Right lobe of liver (tissue), 6 donors: Measurements from ENCODE around the gene WNT9B. TPM values are rescaled to one million over a fixed set of nuclear protein-coding genes. Genes with fewer than 3 reads are reported as not detected.

Experiments used
- ATAC-seq, 4 donors: fragments of 200-7000 bp; cut with Tn5 transposase; one replicate each; pipeline ENCODE4 v1.9.1; 2020; ENCODE audit warnings: mild to moderate bottlenecking in 4 of 4, moderate library complexity in 4 of 4
- DNase-seq, 3 donors: peaks; one replicate each; pipeline ENCODE4 v3.0.0-alpha.2; 2020
- H3K27ac ChIP-seq, 3 donors: fragments of 200-600 bp; one replicate each; pipeline ENCODE4 v1.8.0; 2022
- H3K27me3 ChIP-seq, 2 donors: fragments of 200-600 bp; one replicate each; pipeline ENCODE4 v1.8.0; 2022
- H3K36me3 ChIP-seq, 4 donors: fragments of 200-600 bp; sonication (generic) in 1 of 4; one replicate each; pipeline versions ENCODE4 v1.5.1 to v1.8.0; 2017 to 2022; ENCODE audit warnings: control low read depth in 1 of 4
- H3K4me1 ChIP-seq, 4 donors: fragments of 200-600 bp; sonication (generic) in 1 of 4; one replicate each; pipeline versions ENCODE4 v1.5.1 to v1.8.0; 2017 to 2022; ENCODE audit warnings: control low read depth in 1 of 4
- H3K4me3 ChIP-seq, 3 donors: fragments of 200-600 bp; one replicate each; pipeline ENCODE4 v1.8.0; 2022
- H3K9me3 ChIP-seq, 4 donors: fragments of 200-600 bp; sonication (generic) in 1 of 4; one replicate each; pipeline versions ENCODE4 v1.5.1 to v1.8.0; 2017 to 2022; ENCODE audit warnings: control low read depth in 1 of 4
- POLR2A ChIP-seq: fragments of 450-650 bp; IDR thresholded peaks from one replicate; pipeline ENCODE4 v1.6.1; 2017; ENCODE audit warnings: antibody characterized with exemption, mild to moderate bottlenecking
- WGBS: methylation state at CpG from one replicate; pipeline ENCODE4 v1.1.6; 2018; ENCODE audit warnings: low coverage, low lambda C conversion rate; ENCODE audit not compliant: insufficient coverage; ENCODE audit errors: missing lambda C conversion rate; 5-methylcytosine and 5-hydroxymethylcytosine counted together
- intact Hi-C, 2 donors: fragments of 100-400 bp; cut with DNase I; formaldehyde crosslinking; loops; one replicate each; pipeline versions ENCODE4 v1.11.2 to v1.14.1; 2022
- total RNA-seq, 6 experiments: library from RNA; depleted of rRNA in 2 of 6; stranded (reverse); fragments of >200 nt in 2 of 6; fragmentation: NEBNext Ultra II Directional in 3 of 6; extraction: Animal tissue kit (Norgen Biotek cat#: 25700) in 3 of 6; gene quantifications; one replicate each; pipeline versions ENCODE4 v1.1.0 to v1.2.4, GENCODE V29; 2016 to 2023
- TF ChIP-seq, protein P1 (sequence below), 4 donors: fragments of 200-600 bp in 3 of 4; fragments of 450-650 bp in 1 of 4; IDR thresholded peaks; one replicate each; pipeline versions ENCODE4 v1.5.1 to v1.8.0; 2016 to 2022; ENCODE audit warnings: antibody characterized with exemption in 4 of 4, mild to moderate bottlenecking in 2 of 4
- donor health status: DM: no; HTN: yes; CAD: no.
- donor health status: DM: no; HTN: no; CAD: no.
- donor health status: DM: no; HTN: no; CAD: no.
- donor health status: DM: no; HTN: yes; CAD: no.
- donor health status: DM: no; HTN: yes; CAD: no.

The WNT9B gene
- total RNA-seq, 6 experiments from 2014 or later: 0.55 to 1.7 (median 1.2) TPM; not detected in 3

GRCh38 chr17:46868689-46869187, 17.4 kb downstream of the WNT9B start:
- Histone ChIP-seq H3K9me3 (no peaks in the 10 kb centered on the region), H3K4me3 (no peak overlapping the region), H3K36me3 (no peaks in the 10 kb centered on the region), H3K4me1 (peaks cover 0 to 6% (median 0%) of the 10 kb centered on the region in 4 donors), H3K27me3 (no peaks in the 10 kb centered on the region), H3K27ac (no peak overlapping the region)
- TF ChIP-seq POLR2A: no peak
- TF ChIP-seq, protein P1, sequence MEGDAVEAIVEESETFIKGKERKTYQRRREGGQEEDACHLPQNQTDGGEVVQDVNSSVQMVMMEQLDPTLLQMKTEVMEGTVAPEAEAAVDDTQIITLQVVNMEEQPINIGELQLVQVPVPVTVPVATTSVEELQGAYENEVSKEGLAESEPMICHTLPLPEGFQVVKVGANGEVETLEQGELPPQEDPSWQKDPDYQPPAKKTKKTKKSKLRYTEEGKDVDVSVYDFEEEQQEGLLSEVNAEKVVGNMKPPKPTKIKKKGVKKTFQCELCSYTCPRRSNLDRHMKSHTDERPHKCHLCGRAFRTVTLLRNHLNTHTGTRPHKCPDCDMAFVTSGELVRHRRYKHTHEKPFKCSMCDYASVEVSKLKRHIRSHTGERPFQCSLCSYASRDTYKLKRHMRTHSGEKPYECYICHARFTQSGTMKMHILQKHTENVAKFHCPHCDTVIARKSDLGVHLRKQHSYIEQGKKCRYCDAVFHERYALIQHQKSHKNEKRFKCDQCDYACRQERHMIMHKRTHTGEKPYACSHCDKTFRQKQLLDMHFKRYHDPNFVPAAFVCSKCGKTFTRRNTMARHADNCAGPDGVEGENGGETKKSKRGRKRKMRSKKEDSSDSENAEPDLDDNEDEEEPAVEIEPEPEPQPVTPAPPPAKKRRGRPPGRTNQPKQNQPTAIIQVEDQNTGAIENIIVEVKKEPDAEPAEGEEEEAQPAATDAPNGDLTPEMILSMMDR (IDR thresholded peaks at IDR 0.05): no peak
- ATAC-seq (no peak), DNase-seq (no peak)
- intact Hi-C loops: no loop called here
- WGBS: 76% methylated on average over 2 of the region's 6 CpGs

DNA sequence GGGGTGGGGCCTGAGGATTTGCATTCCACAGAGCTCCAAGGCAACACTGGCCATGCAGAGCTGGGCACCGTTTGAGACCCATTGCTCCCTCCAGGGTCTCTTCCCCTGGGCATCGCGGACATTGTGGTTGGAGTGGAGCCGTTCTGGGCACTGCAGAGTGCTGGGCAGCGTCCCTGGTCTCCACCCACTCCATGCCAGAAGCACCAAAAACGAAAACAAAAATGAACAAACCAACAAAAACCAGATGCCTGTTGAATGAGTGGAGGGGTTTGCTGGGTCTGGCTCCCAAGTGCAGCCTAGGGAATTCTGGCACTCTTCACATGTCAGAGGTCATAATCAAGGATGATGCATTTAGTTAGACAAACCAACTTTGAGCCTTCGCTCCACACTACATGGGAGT, 17.9 kb downstream of the WNT9B start:
- DNase-seq: no peak
- WGBS: no CpG with 5 or more reads among the region's 7 CpGs
- no peak for TF ChIP-seq POLR2A
- TF ChIP-seq, protein P1 (IDR thresholded peaks at IDR 0.05): no peak
- Histone ChIP-seq H3K9me3 (no peaks in the 10 kb centered on the region), H3K4me3 (no peak overlapping the region), H3K27me3 (no peaks in the 10 kb centered on the region), H3K27ac (no peak overlapping the region), H3K36me3 (no peaks in the 10 kb centered on the region), H3K4me1 (peaks cover 0 to 6% (median 0%) of the 10 kb centered on the region in 4 donors)
- no peak for ATAC-seq
- intact Hi-C loops: no loop called here

DNA sequence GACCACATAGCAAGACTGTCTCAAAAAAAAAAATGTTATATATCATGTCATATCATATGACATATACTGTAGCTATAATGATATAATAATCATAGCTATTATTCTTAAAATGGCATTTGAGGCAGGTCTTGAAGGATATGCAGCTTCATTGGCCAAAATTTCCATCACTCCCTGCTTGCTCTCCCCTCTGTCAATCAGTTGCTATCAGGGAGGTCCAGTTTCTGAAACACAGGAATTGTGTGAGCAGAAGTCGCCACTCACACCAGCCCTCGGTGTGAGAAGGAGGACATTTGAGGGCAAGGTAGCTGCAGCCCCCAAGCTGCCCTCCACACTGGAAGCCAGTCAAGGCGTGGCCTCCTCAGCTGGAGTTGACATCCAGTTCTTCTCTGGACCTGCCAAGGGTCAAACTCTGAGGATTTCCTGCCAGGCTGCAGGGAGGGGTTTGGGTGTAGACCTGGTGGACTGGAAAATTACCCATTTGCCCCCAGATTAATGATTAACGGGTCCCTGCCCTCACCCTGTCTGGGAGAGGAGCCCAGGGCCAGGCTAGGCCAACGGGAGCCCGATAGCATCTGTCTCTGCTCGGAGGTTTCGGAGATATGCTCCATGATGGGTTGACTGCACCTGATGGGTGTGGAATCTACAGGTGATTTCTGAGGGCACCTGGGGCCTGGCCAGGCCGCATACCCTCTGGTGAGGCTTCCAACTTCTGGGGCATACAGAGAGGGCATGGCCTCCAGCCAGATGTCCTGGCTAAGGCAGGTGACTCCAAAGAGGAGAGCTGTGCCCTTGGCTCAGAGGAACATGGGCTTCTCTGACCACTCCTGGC, 18.8 kb downstream of the WNT9B start:
- Histone ChIP-seq H3K4me1 (peaks cover 0 to 6% (median 0%) of the 10 kb centered on the region in 4 donors), H3K36me3 (no peaks in the 10 kb centered on the region), H3K27me3 (no peaks in the 10 kb centered on the region), H3K9me3 (no peaks in the 10 kb centered on the region), H3K4me3 (no peak overlapping the region), H3K27ac (peak overlapping the region in 2 of 3 donors; percentile 21 to 43)
- TF ChIP-seq, protein P1 (IDR thresholded peaks at IDR 0.05): no peak
- TF ChIP-seq POLR2A: no peak
- ATAC-seq: peak; percentile 97 to 98 (median 97)
- intact Hi-C loops: no loop called here
- peak; percentile 75 to 94 (median 89) for DNase-seq
- 6% methylated on average over 6 of the region's 9 CpGs for WGBS

GRCh38 chr17:46872421-46872820, 21.0 kb downstream of the WNT9B start:
- H3K27me3 ChIP-seq: no peaks in the 10 kb centered on the region
- intact Hi-C loops: no loop called here
- H3K27ac ChIP-seq: no peak overlapping the region
- H3K4me1 ChIP-seq: peaks cover 0 to 6% (median 0%) of the 10 kb centered on the region in 4 donors
- no peak overlapping the region for H3K4me3 ChIP-seq
- DNase-seq (no peak), ATAC-seq (no peak)
- H3K9me3 ChIP-seq: no peaks in the 10 kb centered on the region
- H3K36me3 ChIP-seq: no peaks in the 10 kb centered on the region
- no peak for TF ChIP-seq POLR2A
- TF ChIP-seq, protein P1 (IDR thresholded peaks at IDR 0.05): no peak
- 100% methylated on average over 1 of the region's 16 CpGs for WGBS
